Activated T-helper 1 cell treated with anti-CD3 and anti-CD28 coated beads, Interleukin-12 subunit alpha, Interleukin-12 subunit beta, Interleukin-2, Interleukin-4 antibody, amounts not matched to agents 30 ng/mL and 10 ng/mL and 1 ng/mL, durations not matched to agents 14 hours and 24 hours and 36 hours (primary cell): Measurements from ENCODE around the gene GAS2L3. TPM values are rescaled to one million over a fixed set of nuclear protein-coding genes. Genes with fewer than 3 reads are reported as not detected.
"Not testable (repeated sequence)": the region's sequence is repeated elsewhere in the genome, so short reads cannot be mapped to it uniquely, and the experiment has no call there.

ENCODE experiments used
- DNase-seq: peaks from one replicate; pipeline ENCODE4 v3.0.0; 2021; ENCODE audit warnings: low spot score
- H3K27ac Mint-ChIP-seq: one replicate; pipeline ENCODE4 v1.8.0; 2021; ENCODE audit warnings: mild to moderate bottlenecking, mixed read lengths
- H3K27me3 Mint-ChIP-seq: one replicate; pipeline ENCODE4 v1.8.0; 2022; ENCODE audit warnings: mild to moderate bottlenecking, moderate library complexity, mixed read lengths; ENCODE audit not compliant: insufficient read depth
- H3K36me3 Mint-ChIP-seq: one replicate; pipeline ENCODE4 v1.8.0; 2021; ENCODE audit warnings: low read depth, mixed read lengths
- H3K4me1 Mint-ChIP-seq: one replicate; pipeline ENCODE4 v1.8.0; 2021; ENCODE audit warnings: low read depth, mixed read lengths
- H3K4me3 Mint-ChIP-seq: one replicate; pipeline ENCODE4 v1.8.0; 2021; ENCODE audit warnings: mild to moderate bottlenecking, moderate library complexity, mixed read lengths
- H3K9me3 Mint-ChIP-seq: one replicate; pipeline ENCODE4 v1.8.0; 2021; ENCODE audit warnings: mixed read lengths
- intact Hi-C: fragments of 100-400 bp; cut with micrococcal nuclease; formaldehyde crosslinking; loops from one replicate; pipeline ENCODE4 v1.15.1; 2024
- total RNA-seq: library from RNA; stranded (reverse); gene quantifications from 2 replicates; pipeline ENCODE4 v1.2.3, GENCODE V29; 2022

The GAS2L3 gene
- total RNA-seq, 1 donor from 2014 or later, result 0.86 TPM

- H3K4me1 Mint-ChIP-seq, result no peaks in the 10 kb centered on the region
- H3K27ac Mint-ChIP-seq, result no peak overlapping the region
- intact Hi-C loops, result no loop called here
- no peaks in the 10 kb centered on the region for H3K36me3 Mint-ChIP-seq
- H3K27me3 Mint-ChIP-seq, result peaks cover 7% of the 10 kb centered on the region
- H3K4me3 Mint-ChIP-seq, result no peak overlapping the region
- DNase-seq, result no peak
- peaks cover 50% of the 10 kb centered on the region for H3K9me3 Mint-ChIP-seq
Observed at GRCh38 chr12:100584256-100584655, 10.8 kb downstream of the GAS2L3 start.

- Mint-ChIP-seq H3K27me3 (no peaks in the 10 kb centered on the region), H3K4me3 (no peak overlapping the region), H3K4me1 (no peaks in the 10 kb centered on the region), H3K36me3 (no peaks in the 10 kb centered on the region), H3K9me3 (peaks cover 18% of the 10 kb centered on the region), H3K27ac (no peak overlapping the region)
- DNase-seq, result no peak
- intact Hi-C loops, result no loop called here
Observed at GRCh38 chr12:100591979-100592378, 18.5 kb downstream of the GAS2L3 start.

GRCh38 chr12:100593490-100593889 lies 20.0 kb downstream of the GAS2L3 start:
- DNase-seq, result no peak
- H3K4me3 Mint-ChIP-seq, result no peak overlapping the region
- H3K27ac Mint-ChIP-seq, result no peak overlapping the region
- H3K9me3 Mint-ChIP-seq, result peaks cover 8% of the 10 kb centered on the region
- peaks cover 2% of the 10 kb centered on the region for H3K27me3 Mint-ChIP-seq
- H3K4me1 Mint-ChIP-seq, result no peaks in the 10 kb centered on the region
- intact Hi-C loops, result no loop called here
- no peaks in the 10 kb centered on the region for H3K36me3 Mint-ChIP-seq

- H3K4me3 Mint-ChIP-seq, result no peak overlapping the region
- H3K27me3 Mint-ChIP-seq, result peaks cover 3% of the 10 kb centered on the region
- no peaks in the 10 kb centered on the region for H3K9me3 Mint-ChIP-seq
- H3K4me1 Mint-ChIP-seq, result no peaks in the 10 kb centered on the region
- H3K36me3 Mint-ChIP-seq, result no peaks in the 10 kb centered on the region
- no peak for DNase-seq
- no peak overlapping the region for H3K27ac Mint-ChIP-seq
- intact Hi-C loops, result no loop called here
Observed at GRCh38 chr12:100601626-100602025, 28.1 kb downstream of the GAS2L3 start.

- H3K4me3 Mint-ChIP-seq, intact Hi-C loops, H3K27ac Mint-ChIP-seq, H3K9me3 Mint-ChIP-seq, H3K27me3 Mint-ChIP-seq, H3K4me1 Mint-ChIP-seq, H3K36me3 Mint-ChIP-seq, DNase-seq: not testable (repeated sequence)
Observed at GRCh38 chr12:100602997-100603396, 29.5 kb downstream of the GAS2L3 start.

- peaks cover 3% of the 10 kb centered on the region for H3K27me3 Mint-ChIP-seq
Observed at GRCh38 chr12:100608776-100609175, 35.3 kb downstream of the GAS2L3 start.

GRCh38 chr12:100610666-100611430 lies 37.4 kb downstream of the GAS2L3 start:
- Mint-ChIP-seq H3K4me3 (no peak overlapping the region), H3K27me3 (peaks cover 1% of the 10 kb centered on the region), H3K4me1 (no peaks in the 10 kb centered on the region), H3K27ac (no peak overlapping the region), H3K36me3 (no peaks in the 10 kb centered on the region), H3K9me3 (no peaks in the 10 kb centered on the region)
- no peak for DNase-seq
- intact Hi-C loops, result no loop called here

More at GRCh38 chr12:100608776-100609175, 35.3 kb downstream of the GAS2L3 start:
- intact Hi-C loops, result no loop called here
- Mint-ChIP-seq H3K27ac (no peak overlapping the region), H3K4me3 (no peak overlapping the region), H3K36me3 (no peaks in the 10 kb centered on the region), H3K4me1 (no peaks in the 10 kb centered on the region), H3K9me3 (no peaks in the 10 kb centered on the region)
- no peak for DNase-seq

GRCh38 chr12:100612606-100613005 lies 39.1 kb downstream of the GAS2L3 start:
- no peaks in the 10 kb centered on the region for H3K4me1 Mint-ChIP-seq
- H3K36me3 Mint-ChIP-seq, result no peaks in the 10 kb centered on the region
- H3K27ac Mint-ChIP-seq, result no peak overlapping the region
- no peak for DNase-seq
- H3K9me3 Mint-ChIP-seq, result no peaks in the 10 kb centered on the region
- intact Hi-C loops, result no loop called here
- no peak overlapping the region for H3K4me3 Mint-ChIP-seq
- H3K27me3 Mint-ChIP-seq, result peaks cover 1% of the 10 kb centered on the region

- Mint-ChIP-seq H3K9me3 (no peaks in the 10 kb centered on the region), H3K27me3 (no peaks in the 10 kb centered on the region), H3K4me1 (peaks cover 7% of the 10 kb centered on the region), H3K27ac (no peak overlapping the region), H3K4me3 (no peak overlapping the region), H3K36me3 (no peaks in the 10 kb centered on the region)
- no peak for DNase-seq
- intact Hi-C loops, result no loop called here
Observed at GRCh38 chr12:100624571-100624970, 51.1 kb downstream of the GAS2L3 start.

GRCh38 chr12:100632445-100632892 lies 59.0 kb downstream of the GAS2L3 start:
- no peak overlapping the region for H3K27ac Mint-ChIP-seq
- H3K9me3 Mint-ChIP-seq, result peaks cover 3% of the 10 kb centered on the region
- no peaks in the 10 kb centered on the region for H3K27me3 Mint-ChIP-seq
- H3K4me1 Mint-ChIP-seq, result no peaks in the 10 kb centered on the region
- intact Hi-C loops, result no loop called here
- H3K4me3 Mint-ChIP-seq, result no peak overlapping the region
- no peak for DNase-seq
- H3K36me3 Mint-ChIP-seq, result no peaks in the 10 kb centered on the region

GRCh38 chr12:100633082-100633785 lies 59.8 kb downstream of the GAS2L3 start:
- H3K27me3 Mint-ChIP-seq, H3K36me3 Mint-ChIP-seq, H3K4me3 Mint-ChIP-seq, H3K4me1 Mint-ChIP-seq, H3K27ac Mint-ChIP-seq, DNase-seq, intact Hi-C loops, H3K9me3 Mint-ChIP-seq: not testable (repeated sequence)

- no peak overlapping the region for H3K27ac Mint-ChIP-seq
- no peak for DNase-seq
- no peaks in the 10 kb centered on the region for H3K36me3 Mint-ChIP-seq
- H3K27me3 Mint-ChIP-seq, result no peaks in the 10 kb centered on the region
- no peak overlapping the region for H3K4me3 Mint-ChIP-seq
- intact Hi-C loops, result no loop called here
- no peaks in the 10 kb centered on the region for H3K4me1 Mint-ChIP-seq
- H3K9me3 Mint-ChIP-seq, result peaks cover 4% of the 10 kb centered on the region
Observed at GRCh38 chr12:100643246-100643645, 69.8 kb downstream of the GAS2L3 start.

GRCh38 chr12:100646896-100647295 lies 73.4 kb downstream of the GAS2L3 start:
- no peaks in the 10 kb centered on the region for H3K27me3 Mint-ChIP-seq
- no peak overlapping the region for H3K4me3 Mint-ChIP-seq
- intact Hi-C loops, result no loop called here
- H3K27ac Mint-ChIP-seq, result no peak overlapping the region
- no peaks in the 10 kb centered on the region for H3K36me3 Mint-ChIP-seq
- H3K4me1 Mint-ChIP-seq, result no peaks in the 10 kb centered on the region
- peaks cover 4% of the 10 kb centered on the region for H3K9me3 Mint-ChIP-seq
- DNase-seq, result no peak
